IMR-90 (cell line): ENCODE results near the gene NCOA3. TPM values are rescaled to one million over a fixed set of nuclear protein-coding genes. Genes with fewer than 3 reads are reported as not detected.

Source experiments
- ATAC-seq: fragments of 200-7000 bp; cut with Tn5 transposase; 2 replicates; pipeline ENCODE4 v1.9.1; 2020; ENCODE audit warnings: low read depth, mild to moderate bottlenecking, moderate library complexity
- BruUV-seq: library from RNA; stranded (reverse); fragments of 400-500 nt; replicated peaks from 2 replicates; lab custom pipeline; 2021; lab: Mats Ljungman, UMichigan
- CTCF ChIA-PET: fragments of 300-600 bp; formaldehyde crosslinking; extraction: SDS; loops from one replicate; lab custom pipeline; 2021; ENCODE audit warnings: antibody characterized with exemption; lab: Yijun Ruan, JAX
- POLR2A ChIA-PET: fragments of 300-600 bp; sonication (Branson Sonifier 250); formaldehyde crosslinking; loops from one replicate; lab custom pipeline; 2022; ENCODE audit warnings: antibody characterized with exemption; ENCODE audit not compliant: unreplicated experiment; lab: Charles Lee
- DNase-seq: peaks from one replicate; pipeline ENCODE4 v3.0.0; 2013
- H2AFZ ChIP-seq: replicated peaks from 2 replicates; pipeline ENCODE3; 2013; ENCODE audit warnings: low read length, mild to moderate bottlenecking; ENCODE audit not compliant: poor library complexity
- H2AK5ac ChIP-seq: 2 replicates; pipeline ENCODE4 v1.6.1; 2013; ENCODE audit warnings: low read depth, low read length, inconsistent platforms
- H2AK9ac ChIP-seq: replicated peaks from 2 replicates; pipeline ENCODE3; 2013; ENCODE audit warnings: mild to moderate bottlenecking, low read depth, low read length, moderate library complexity; ENCODE audit not compliant: poor library complexity
- H2BK120ac ChIP-seq: 2 replicates; pipeline ENCODE4 v1.6.1; 2013; ENCODE audit warnings: low read depth, low read length, inconsistent platforms
- H2BK15ac ChIP-seq: 3 replicates; pipeline ENCODE4 v1.6.1; 2013; ENCODE audit warnings: low read depth, low read length, inconsistent platforms
- H2BK20ac ChIP-seq: 2 replicates; pipeline ENCODE4 v1.6.1; 2013; ENCODE audit warnings: low read depth, mild to moderate bottlenecking, inconsistent platforms, low read length, moderate library complexity
- H2BK5ac ChIP-seq: 2 replicates; pipeline ENCODE4 v1.6.1; 2013; ENCODE audit warnings: mild to moderate bottlenecking, low read depth, low read length, inconsistent platforms; ENCODE audit not compliant: poor library complexity, severe bottlenecking
- H3K14ac ChIP-seq: replicated peaks from 2 replicates; pipeline ENCODE4 v1.6.1; 2013; ENCODE audit warnings: low read depth, low read length, inconsistent platforms
- H3K18ac ChIP-seq: 2 replicates; pipeline ENCODE4 v1.6.1; 2013; ENCODE audit warnings: low read depth, low read length, control low read depth
- H3K23ac ChIP-seq: 2 replicates; pipeline ENCODE4 v1.6.1; 2013; ENCODE audit warnings: low read depth, low read length, inconsistent platforms
- H3K27ac ChIP-seq: 2 replicates; pipeline ENCODE4 v1.5.1; 2013; ENCODE audit warnings: mild to moderate bottlenecking, control low read depth, low read length; ENCODE audit not compliant: insufficient read depth
- H3K27me3 ChIP-seq: 2 replicates; pipeline ENCODE4 v1.6.1; 2013; ENCODE audit warnings: low read length; ENCODE audit not compliant: control insufficient read depth, insufficient read depth
- H3K36me3 ChIP-seq: 2 replicates; pipeline ENCODE4 v1.6.1; 2013; ENCODE audit warnings: low read length, mixed read lengths; ENCODE audit not compliant: control insufficient read depth, insufficient read depth
- H3K4ac ChIP-seq: 2 replicates; pipeline ENCODE4 v1.6.1; 2013; ENCODE audit warnings: low read depth, low read length, inconsistent platforms
- H3K4me1 ChIP-seq: 2 replicates; pipeline ENCODE4 v1.6.1; 2013; ENCODE audit warnings: low read length, mixed read lengths; ENCODE audit not compliant: control insufficient read depth, insufficient read depth
- H3K4me2 ChIP-seq: 2 replicates; pipeline ENCODE4 v1.6.1; 2013; ENCODE audit warnings: low read depth, mild to moderate bottlenecking, control low read depth, low read length, moderate library complexity
- H3K4me3 ChIP-seq: 2 replicates; pipeline ENCODE4 v1.5.1; 2013; ENCODE audit warnings: low read depth, mild to moderate bottlenecking, control low read depth, low read length, moderate library complexity; ENCODE audit not compliant: insufficient read depth
- H3K56ac ChIP-seq: 2 replicates; pipeline ENCODE4 v1.6.1; 2013; ENCODE audit warnings: low read length, inconsistent platforms; ENCODE audit not compliant: insufficient read depth; ENCODE audit errors: extremely low read depth
- H3K79me1 ChIP-seq, 2 experiments: 2 replicates each; pipeline ENCODE4 v1.6.1; 2013; ENCODE audit warnings: low read length in 2 of 2, inconsistent platforms in 1 of 2, low read depth in 1 of 2
- H3K9ac ChIP-seq: 2 replicates; pipeline ENCODE4 v1.6.1; 2013; ENCODE audit warnings: low read depth, low read length, control low read depth
- H3K9me1 ChIP-seq: 2 replicates; pipeline ENCODE4 v1.6.1; 2013; ENCODE audit warnings: low read length, inconsistent platforms; ENCODE audit not compliant: insufficient read depth
- H3K9me3 ChIP-seq: 2 replicates; pipeline ENCODE4 v1.6.1; 2013; ENCODE audit warnings: low read length; ENCODE audit not compliant: control insufficient read depth, insufficient read depth
- H4K20me1 ChIP-seq: 2 replicates; pipeline ENCODE4 v1.6.1; 2013; ENCODE audit warnings: low read length, inconsistent platforms; ENCODE audit not compliant: insufficient read depth
- H4K5ac ChIP-seq: 2 replicates; pipeline ENCODE4 v1.6.1; 2013; ENCODE audit warnings: mild to moderate bottlenecking, low read depth, low read length, control low read depth
- H4K8ac ChIP-seq, 2 experiments: 2 replicates each; pipeline ENCODE4 v1.6.1; 2013; ENCODE audit warnings: low read depth in 2 of 2, low read length in 2 of 2, control low read depth in 1 of 2, inconsistent platforms in 1 of 2
- H4K91ac ChIP-seq: 2 replicates; pipeline ENCODE4 v1.6.1; 2013; ENCODE audit warnings: low read depth, low read length, inconsistent platforms; ENCODE audit not compliant: insufficient read depth
- FOS ChIP-seq: fragments of 150-350 bp; IDR thresholded peaks from 2 replicates; pipeline ENCODE4 v1.6.1; 2016; ENCODE audit warnings: low read depth, low read length
- MAZ ChIP-seq: IDR thresholded peaks from 2 replicates; pipeline ENCODE4 v1.6.1; 2012; ENCODE audit warnings: low read depth, mild to moderate bottlenecking, low read length, improper control_type of control experiment, moderate library complexity, borderline replicate concordance
- NFE2L2 ChIP-seq: fragments of 150-350 bp; IDR thresholded peaks from 2 replicates; pipeline ENCODE4 v1.6.1; 2016; ENCODE audit warnings: low read depth, mild to moderate bottlenecking, low read length
- USF2 ChIP-seq: fragments of 150-350 bp; IDR thresholded peaks from 2 replicates; pipeline ENCODE4 v1.6.1; 2017; ENCODE audit warnings: mild to moderate bottlenecking, antibody characterized with exemption, low read length, low read depth
- WGBS, 2 experiments: methylation state at CpG; one replicate each; pipeline versions ENCODE4 v1.1.5 to v1.1.7; 2013; ENCODE audit warnings: missing lambda C conversion rate in 2 of 2; ENCODE audit not compliant: insufficient read length in 1 of 2; ENCODE audit errors: extremely low coverage in 2 of 2; 5-methylcytosine and 5-hydroxymethylcytosine counted together
- dilution Hi-C: fragments of 300-500 bp; cut with HindIII; formaldehyde crosslinking; loops from one replicate; pipeline ENCODE4 v1.14.3; 2018; ENCODE audit warnings: low sequenced_read_pairs; ENCODE audit not compliant: unreplicated experiment
- in situ Hi-C: fragments of 300-500 bp; cut with MboI; formaldehyde crosslinking; loops from 3 replicates; pipeline ENCODE4 v1.14.3; 2019; ENCODE audit warnings: low sequenced_read_pairs, inconsistent platforms, mixed read lengths
- intact Hi-C: fragments of 100-400 bp; cut with micrococcal nuclease; formaldehyde crosslinking; loops from 2 replicates; pipeline ENCODE4 v1.10.0; 2022
- polyA plus RNA-seq, 3 experiments: library from polyadenylated mRNA; depleted of rRNA; stranded (reverse); fragments of >200 nt; gene quantifications; 2 replicates each; pipeline ENCODE4 v1.2.3, GENCODE V29; 2012; ENCODE audit warnings: low replicate concordance in 1 of 3
- total RNA-seq: library from RNA; depleted of rRNA; stranded (reverse); fragments of >200 nt; gene quantifications from 2 replicates; pipeline ENCODE4 v1.2.3, GENCODE V29; 2012

The NCOA3 gene
- total and polyA plus RNA-seq, 2 of the 4 experiments (the other 2 are of a cell fraction): 8.8 to 29.0 TPM

- Histone ChIP-seq H3K56ac (no peak overlapping the region), H4K5ac (no peak overlapping the region), H2BK15ac (no peak overlapping the region), H2AK5ac (no peak overlapping the region), H2BK5ac (no peak overlapping the region), H2BK120ac (no peak overlapping the region), H3K14ac (no peak overlapping the region), H3K9ac (no peak overlapping the region), H4K8ac (no peak overlapping the region), H3K79me1 (peaks cover 1 to 34% of the 10 kb centered on the region in 2 experiments; a peak in 3 of 4 replicates), H3K4me2 (peak overlapping the region; percentile 94), H3K27ac (no peak overlapping the region), H3K4ac (no peak overlapping the region), H4K91ac (no peak overlapping the region), H2AFZ (no peak overlapping the region), H3K27me3 (no peaks in the 10 kb centered on the region), H3K23ac (no peak overlapping the region), H3K4me3 (no peak overlapping the region), H4K20me1 (peaks cover 34% of the 10 kb centered on the region; the same call in 1 of the 2 replicates), H2BK20ac (no peak overlapping the region), H3K36me3 (no peaks in the 10 kb centered on the region), H3K18ac (no peak overlapping the region), H3K9me3 (no peaks in the 10 kb centered on the region), H2AK9ac (no peak overlapping the region), H3K4me1 (peaks cover 6% of the 10 kb centered on the region), H3K9me1 (peaks cover 3% of the 10 kb centered on the region; the same call in 1 of the 2 replicates)
- in situ Hi-C loops: no loop called here
- dilution Hi-C loops: no loop called here
- DNase-seq: no peak
- TSS peak; percentile 38 for BruUV-seq
- no peak for ATAC-seq
- no CpG with 5 or more reads among the region's 2 CpGs for WGBS, 2 experiments
- TF ChIP-seq NFE2L2 (no peak), USF2 (no peak), MAZ (no peak), FOS (no peak)
- CTCF ChIA-PET: interaction anchor here (0.6 to 1.8 kb wide), 4 partner anchors 11 to 120 kb away, joined by 3 to 6 read pairs (median 3); no protein-coding TSS in a partner anchor
- POLR2A ChIA-PET: interaction anchor here (0.6 kb wide), 1 partner anchor 74 kb away, joined by 8 read pairs; no protein-coding TSS in a partner anchor
- intact Hi-C loops: loop anchor here (2.0 to 5.0 kb wide), 4 partner anchors 74 to 299 kb away; no protein-coding TSS in a partner anchor
Measured at GRCh38 chr20:47503685-47504084, 2.0 kb downstream of the NCOA3 start.
